ENCODE measurements around the gene ITK.
"Not testable (repeated sequence)": the region's sequence is repeated elsewhere in the genome, so short reads cannot be mapped to it uniquely, and the experiment has no call there.

Gene ITK

DNA sequence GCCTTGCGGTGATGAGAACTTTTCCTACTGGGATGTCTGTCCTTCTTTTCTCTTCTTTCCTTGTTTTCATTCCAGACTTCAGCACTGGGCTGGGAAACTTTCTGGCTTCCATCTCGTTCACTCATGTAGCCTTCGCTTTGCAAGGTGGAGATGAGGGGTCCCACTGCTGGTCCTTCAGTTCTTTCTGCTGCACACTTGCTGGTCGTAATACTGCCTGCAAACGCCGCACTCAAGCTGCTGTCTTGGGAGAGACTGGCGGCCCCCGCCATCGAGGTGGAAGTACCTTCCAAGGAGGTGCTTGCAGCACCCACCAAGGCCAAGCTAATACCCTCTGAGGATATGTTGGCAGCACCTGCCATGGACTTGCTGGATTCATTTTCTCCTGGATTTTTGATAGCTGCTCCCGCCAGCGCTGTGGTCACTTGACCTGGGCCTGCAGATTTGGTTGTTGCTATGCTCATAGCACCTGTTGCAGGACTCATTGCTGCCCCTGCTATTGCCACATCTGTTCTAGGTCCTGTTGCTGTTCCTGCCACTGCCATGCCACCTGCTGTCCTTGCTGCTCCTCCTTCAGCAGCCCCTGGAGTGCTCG, 17.6 kb upstream of the ITK start:
- no peaks in the 10 kb centered on the region for H3K27me3 Mint-ChIP-seq
- H3K9me3 Mint-ChIP-seq: no peaks in the 10 kb centered on the region
- peaks cover 6% of the 10 kb centered on the region for H3K4me1 Mint-ChIP-seq
- H3K27ac Mint-ChIP-seq: no peak overlapping the region
- ATAC-seq: no peak
- H3K4me3 Mint-ChIP-seq: no peak overlapping the region
- no peaks in the 10 kb centered on the region for H3K36me3 Mint-ChIP-seq

- Mint-ChIP-seq H3K4me1 (peaks cover 6% of the 10 kb centered on the region), H3K4me3 (no peak overlapping the region), H3K27ac (no peak overlapping the region), H3K9me3 (no peaks in the 10 kb centered on the region), H3K27me3 (no peaks in the 10 kb centered on the region), H3K36me3 (no peaks in the 10 kb centered on the region)
- ATAC-seq: no peak
Observed at GRCh38 chr5:157164521-157164920, 16.1 kb upstream of the ITK start.

- H3K36me3 Mint-ChIP-seq: peaks cover 3% of the 10 kb centered on the region
Observed at GRCh38 chr5:157165261-157165660, 15.4 kb upstream of the ITK start.

DNA sequence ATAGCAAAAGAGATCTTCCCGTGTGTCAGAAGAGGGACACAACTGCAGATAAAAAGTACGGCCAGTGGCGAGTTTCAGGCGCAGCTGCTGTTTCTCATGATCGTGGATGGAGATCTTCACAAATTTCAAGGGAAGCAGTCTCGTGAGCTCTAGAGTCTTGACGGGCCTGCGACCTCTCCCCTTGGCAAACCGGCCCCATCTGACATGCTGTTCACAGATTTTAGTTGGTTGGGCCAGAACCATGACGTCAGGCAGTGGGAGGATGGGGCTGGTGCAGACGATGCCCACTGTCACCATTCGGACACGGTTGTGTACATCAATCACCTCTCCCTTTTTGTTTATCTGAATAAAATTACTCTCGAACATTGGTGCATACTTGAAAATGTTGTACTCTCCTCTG, 15.0 kb upstream of the ITK start:
- peaks cover 7% of the 10 kb centered on the region for H3K36me3 Mint-ChIP-seq
- peaks cover 7% of the 10 kb centered on the region for H3K4me1 Mint-ChIP-seq
- no peak overlapping the region for H3K4me3 Mint-ChIP-seq
- no peak overlapping the region for H3K27ac Mint-ChIP-seq
- ATAC-seq: no peak
- no peaks in the 10 kb centered on the region for H3K27me3 Mint-ChIP-seq
- H3K9me3 Mint-ChIP-seq: no peaks in the 10 kb centered on the region

More at GRCh38 chr5:157165261-157165660, 15.4 kb upstream of the ITK start:
- Mint-ChIP-seq H3K9me3 (no peaks in the 10 kb centered on the region), H3K27me3 (no peaks in the 10 kb centered on the region), H3K27ac (no peak overlapping the region), H3K4me1 (peaks cover 6% of the 10 kb centered on the region), H3K4me3 (no peak overlapping the region)
- ATAC-seq: no peak

GRCh38 chr5:157166214-157167213, 14.1 kb upstream of the ITK start, which contains the start of gene GARIN3:
Gene GARIN3, minus strand, starts transcription at chr5:157166264. Its CDS starts 96 bp downstream, at chr5:157166168.
- peaks cover 11% of the 10 kb centered on the region for H3K36me3 Mint-ChIP-seq
- no peak within 1 kb of the TSS for H3K4me3 Mint-ChIP-seq
- H3K27me3 Mint-ChIP-seq: no peaks in the 10 kb centered on the region
- H3K27ac Mint-ChIP-seq: no peak within 1 kb of the TSS
- peaks cover 13% of the 10 kb centered on the region for H3K4me1 Mint-ChIP-seq
- peaks cover 6% of the 10 kb centered on the region for H3K9me3 Mint-ChIP-seq
- ATAC-seq: no peak

- no peak for ATAC-seq
- H3K4me1 Mint-ChIP-seq: peaks cover 20% of the 10 kb centered on the region
- peaks cover 6% of the 10 kb centered on the region for H3K9me3 Mint-ChIP-seq
- H3K4me3 Mint-ChIP-seq: no peak overlapping the region
- H3K36me3 Mint-ChIP-seq: peaks cover 11% of the 10 kb centered on the region
- no peaks in the 10 kb centered on the region for H3K27me3 Mint-ChIP-seq
- no peak overlapping the region for H3K27ac Mint-ChIP-seq
Observed at GRCh38 chr5:157167214-157167621, 13.4 kb upstream of the ITK start.

GRCh38 chr5:157168286-157168685, 12.4 kb upstream of the ITK start:
- Mint-ChIP-seq H3K27me3 (no peaks in the 10 kb centered on the region), H3K36me3 (peaks cover 11% of the 10 kb centered on the region), H3K9me3 (peaks cover 6% of the 10 kb centered on the region), H3K4me3 (no peak overlapping the region), H3K27ac (peak overlapping the region; percentile 17), H3K4me1 (peaks cover 31% of the 10 kb centered on the region)
- no peak for ATAC-seq

- peak; percentile 99 for ATAC-seq
- Mint-ChIP-seq H3K4me3 (peak overlapping the region; percentile 63), H3K9me3 (peaks cover 6% of the 10 kb centered on the region), H3K27me3 (no peaks in the 10 kb centered on the region), H3K27ac (peak overlapping the region; percentile 73), H3K36me3 (peaks cover 11% of the 10 kb centered on the region), H3K4me1 (peaks cover 27% of the 10 kb centered on the region)
Observed at GRCh38 chr5:157172403-157172802, 8.2 kb upstream of the ITK start.

DNA sequence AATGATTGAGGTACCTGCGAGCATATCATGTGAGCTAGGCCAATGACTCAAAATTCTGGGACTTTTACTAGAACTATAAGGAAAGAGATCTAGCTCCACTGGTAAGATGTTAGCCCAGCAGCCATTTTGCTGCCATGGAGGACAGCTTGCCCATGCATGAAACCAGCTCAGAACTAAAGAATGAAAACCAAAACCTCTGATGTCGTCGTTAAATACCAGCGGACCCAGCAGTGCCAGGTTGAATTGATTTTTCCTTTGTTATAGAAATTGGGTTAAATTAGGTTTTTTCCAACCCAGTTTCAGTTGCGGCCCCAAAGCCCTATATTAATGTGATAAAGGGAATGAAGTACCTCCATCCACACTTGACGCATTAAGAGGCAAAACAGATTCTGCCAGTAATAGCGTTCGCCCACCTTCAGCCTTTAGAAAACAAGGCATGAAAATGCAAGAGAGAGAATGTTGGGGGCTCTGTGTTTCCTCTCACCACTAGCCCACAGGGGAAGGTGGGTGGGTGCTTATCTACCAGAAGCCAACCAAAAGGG, 5.5 kb upstream of the ITK start:
- peaks cover 6% of the 10 kb centered on the region for H3K9me3 Mint-ChIP-seq
- H3K36me3 Mint-ChIP-seq: peaks cover 9% of the 10 kb centered on the region
- ATAC-seq: no peak
- peak overlapping the region; percentile 35 for H3K27ac Mint-ChIP-seq
- no peaks in the 10 kb centered on the region for H3K27me3 Mint-ChIP-seq
- no peak overlapping the region for H3K4me3 Mint-ChIP-seq
- peaks cover 25% of the 10 kb centered on the region for H3K4me1 Mint-ChIP-seq

GRCh38 chr5:157177953-157178352, 2.7 kb upstream of the ITK start:
- H3K27ac Mint-ChIP-seq: no peak overlapping the region
- H3K27me3 Mint-ChIP-seq: no peaks in the 10 kb centered on the region
- no peak overlapping the region for H3K4me3 Mint-ChIP-seq
- ATAC-seq: no peak
- H3K36me3 Mint-ChIP-seq: no peaks in the 10 kb centered on the region
- H3K9me3 Mint-ChIP-seq: no peaks in the 10 kb centered on the region
- H3K4me1 Mint-ChIP-seq: peaks cover 4% of the 10 kb centered on the region

DNA sequence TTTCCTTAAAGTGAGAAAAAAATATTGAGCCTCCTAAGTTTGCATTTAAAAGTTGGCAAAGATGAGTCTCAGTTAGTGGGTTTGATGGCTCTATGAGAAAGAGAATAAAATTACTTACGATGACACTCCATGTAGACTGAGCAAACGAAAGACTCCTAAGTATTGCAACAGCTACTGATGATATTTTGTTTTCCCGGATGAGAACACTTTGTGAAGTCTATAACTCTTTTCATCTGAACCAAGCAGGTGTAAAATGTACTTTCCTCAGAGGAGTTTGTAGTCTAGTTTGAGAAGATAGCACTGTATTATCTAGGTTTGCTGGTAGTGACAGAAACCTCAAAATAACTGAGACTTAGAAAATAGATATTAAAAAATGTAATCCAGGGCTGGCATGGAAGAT, 1.7 kb upstream of the ITK start:
- Mint-ChIP-seq H3K4me3 (no peak overlapping the region), H3K27me3 (no peaks in the 10 kb centered on the region), H3K9me3 (no peaks in the 10 kb centered on the region), H3K4me1 (no peaks in the 10 kb centered on the region), H3K36me3 (no peaks in the 10 kb centered on the region), H3K27ac (no peak overlapping the region)
- ATAC-seq: no peak

DNA sequence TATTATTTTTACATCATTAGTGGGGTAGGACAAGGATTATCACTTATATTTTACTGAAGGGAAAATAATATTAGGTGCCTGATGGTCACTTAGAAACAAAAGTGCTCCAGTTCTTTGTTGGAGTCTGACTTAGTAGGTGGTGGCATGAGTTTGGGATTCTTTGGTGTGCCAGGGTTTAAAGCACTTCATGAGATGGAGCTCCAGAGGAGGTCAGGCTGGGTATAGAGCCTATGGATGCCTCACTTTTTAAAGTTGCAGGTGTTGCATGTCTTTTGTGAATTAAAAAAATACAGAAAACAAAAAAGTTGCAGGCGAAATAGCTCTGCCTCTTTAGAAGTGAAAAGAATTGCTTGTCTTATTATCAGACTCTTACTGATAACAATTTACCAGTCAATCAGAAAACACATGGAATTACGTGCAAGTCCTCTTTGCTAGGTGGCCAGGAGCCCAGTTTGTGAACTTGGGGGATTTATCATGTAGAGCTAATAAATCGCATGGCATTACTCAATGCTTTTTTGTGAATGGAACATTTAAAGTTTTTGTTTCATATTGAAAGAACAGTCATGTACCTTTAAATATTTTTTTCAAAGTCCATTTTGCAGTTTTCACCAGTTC, 1.6 kb downstream of the ITK start:
- H3K9me3 Mint-ChIP-seq: no peaks in the 10 kb centered on the region
- H3K4me3 Mint-ChIP-seq: no peak overlapping the region
- no peaks in the 10 kb centered on the region for H3K36me3 Mint-ChIP-seq
- ATAC-seq: no peak
- no peak overlapping the region for H3K27ac Mint-ChIP-seq
- no peaks in the 10 kb centered on the region for H3K4me1 Mint-ChIP-seq
- H3K27me3 Mint-ChIP-seq: no peaks in the 10 kb centered on the region

DNA sequence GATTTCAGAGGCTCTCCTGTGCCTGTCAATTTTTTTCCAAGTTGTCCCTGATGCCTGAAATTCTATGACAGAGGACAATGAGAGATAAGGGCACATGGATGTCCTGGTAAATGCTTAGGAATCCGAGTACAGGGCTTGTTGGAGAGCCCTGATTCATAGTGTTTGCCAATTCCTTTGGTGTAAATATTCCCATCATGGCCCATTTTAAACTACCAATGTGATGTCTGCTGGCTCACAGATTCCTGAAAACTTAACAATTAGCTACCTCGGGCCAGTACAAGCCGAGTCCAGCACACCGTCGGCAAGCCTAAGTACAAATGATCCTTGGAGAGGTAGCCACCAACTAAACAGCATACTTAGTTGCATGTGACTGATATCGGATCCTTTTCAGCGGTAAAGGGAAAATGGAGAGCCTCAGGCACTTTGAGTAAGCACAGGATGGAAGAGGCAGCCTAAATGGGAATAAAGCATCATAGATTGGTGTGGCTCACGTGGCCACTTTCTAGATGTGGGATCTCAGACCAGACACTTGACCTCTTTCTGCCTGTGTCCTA, 3.6 kb downstream of the ITK start:
- Mint-ChIP-seq H3K4me1 (no peaks in the 10 kb centered on the region), H3K9me3 (no peaks in the 10 kb centered on the region), H3K36me3 (no peaks in the 10 kb centered on the region), H3K27me3 (no peaks in the 10 kb centered on the region), H3K27ac (no peak overlapping the region), H3K4me3 (no peak overlapping the region)
- no peak for ATAC-seq

- ATAC-seq, H3K4me3 Mint-ChIP-seq, H3K27me3 Mint-ChIP-seq, H3K36me3 Mint-ChIP-seq, H3K9me3 Mint-ChIP-seq, H3K4me1 Mint-ChIP-seq, H3K27ac Mint-ChIP-seq: not testable (repeated sequence)
Observed at GRCh38 chr5:157185122-157185521, 4.5 kb downstream of the ITK start.
